ENCODE data around the gene GALNT7.

Gene GALNT7

DNA sequence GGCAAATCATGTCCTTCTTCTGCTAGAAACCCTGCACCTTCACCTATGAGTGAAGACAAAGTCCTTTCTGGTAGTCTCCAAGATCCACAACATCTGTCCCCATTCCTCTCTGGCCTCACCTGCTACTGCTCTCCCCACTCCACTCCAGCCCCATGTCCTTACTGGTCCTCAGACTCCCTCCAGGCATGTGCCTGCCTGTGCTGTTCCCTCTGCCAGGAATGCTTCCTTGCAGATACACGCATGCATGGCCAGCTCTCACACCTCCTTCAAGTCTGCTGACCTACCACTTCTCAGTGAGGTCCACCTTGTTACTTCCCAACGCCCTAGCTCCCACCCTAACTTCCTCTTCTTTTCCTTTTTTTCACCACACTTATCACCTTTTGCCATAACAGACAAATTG lies 147.4 kb downstream of the GALNT7 start:
- DNase-seq (ENCODE audit: low spot score) = no peak

GRCh38 chr4:173317004-173317403 lies 148.4 kb downstream of the GALNT7 start:
- no peak for DNase-seq (ENCODE audit: low spot score)
- TF ChIP-seq, protein P1, sequence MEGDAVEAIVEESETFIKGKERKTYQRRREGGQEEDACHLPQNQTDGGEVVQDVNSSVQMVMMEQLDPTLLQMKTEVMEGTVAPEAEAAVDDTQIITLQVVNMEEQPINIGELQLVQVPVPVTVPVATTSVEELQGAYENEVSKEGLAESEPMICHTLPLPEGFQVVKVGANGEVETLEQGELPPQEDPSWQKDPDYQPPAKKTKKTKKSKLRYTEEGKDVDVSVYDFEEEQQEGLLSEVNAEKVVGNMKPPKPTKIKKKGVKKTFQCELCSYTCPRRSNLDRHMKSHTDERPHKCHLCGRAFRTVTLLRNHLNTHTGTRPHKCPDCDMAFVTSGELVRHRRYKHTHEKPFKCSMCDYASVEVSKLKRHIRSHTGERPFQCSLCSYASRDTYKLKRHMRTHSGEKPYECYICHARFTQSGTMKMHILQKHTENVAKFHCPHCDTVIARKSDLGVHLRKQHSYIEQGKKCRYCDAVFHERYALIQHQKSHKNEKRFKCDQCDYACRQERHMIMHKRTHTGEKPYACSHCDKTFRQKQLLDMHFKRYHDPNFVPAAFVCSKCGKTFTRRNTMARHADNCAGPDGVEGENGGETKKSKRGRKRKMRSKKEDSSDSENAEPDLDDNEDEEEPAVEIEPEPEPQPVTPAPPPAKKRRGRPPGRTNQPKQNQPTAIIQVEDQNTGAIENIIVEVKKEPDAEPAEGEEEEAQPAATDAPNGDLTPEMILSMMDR (IDR thresholded peaks at IDR 0.05; ENCODE audit: extremely low read depth, missing control alignments) = no peak

More for the DNA sequence above, 147.4 kb downstream of the GALNT7 start:
- TF ChIP-seq, protein P1 (IDR thresholded peaks at IDR 0.05; ENCODE audit: extremely low read depth, missing control alignments) = no peak

DNA sequence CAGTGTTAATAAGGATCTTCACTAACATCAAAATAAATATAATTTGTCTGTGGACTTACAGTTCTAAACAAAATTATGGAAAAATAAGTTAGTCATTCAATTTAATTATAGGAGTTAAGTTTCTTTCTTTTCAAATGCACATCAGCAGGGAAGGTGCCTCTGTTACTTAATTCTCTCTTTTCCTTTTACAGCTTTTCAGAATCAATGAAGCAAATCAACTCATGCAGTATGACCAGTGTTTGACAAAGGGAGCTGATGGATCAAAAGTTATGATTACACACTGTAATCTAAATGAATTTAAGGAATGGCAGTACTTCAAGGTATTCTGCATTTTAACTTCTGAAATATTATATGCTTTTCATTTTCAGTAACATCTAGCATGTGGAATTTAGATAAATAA lies 149.6 kb downstream of the GALNT7 start:
- TF ChIP-seq, protein P1 (IDR thresholded peaks at IDR 0.05; ENCODE audit: extremely low read depth, missing control alignments) = no peak
- no peak for DNase-seq (ENCODE audit: low spot score)

DNA sequence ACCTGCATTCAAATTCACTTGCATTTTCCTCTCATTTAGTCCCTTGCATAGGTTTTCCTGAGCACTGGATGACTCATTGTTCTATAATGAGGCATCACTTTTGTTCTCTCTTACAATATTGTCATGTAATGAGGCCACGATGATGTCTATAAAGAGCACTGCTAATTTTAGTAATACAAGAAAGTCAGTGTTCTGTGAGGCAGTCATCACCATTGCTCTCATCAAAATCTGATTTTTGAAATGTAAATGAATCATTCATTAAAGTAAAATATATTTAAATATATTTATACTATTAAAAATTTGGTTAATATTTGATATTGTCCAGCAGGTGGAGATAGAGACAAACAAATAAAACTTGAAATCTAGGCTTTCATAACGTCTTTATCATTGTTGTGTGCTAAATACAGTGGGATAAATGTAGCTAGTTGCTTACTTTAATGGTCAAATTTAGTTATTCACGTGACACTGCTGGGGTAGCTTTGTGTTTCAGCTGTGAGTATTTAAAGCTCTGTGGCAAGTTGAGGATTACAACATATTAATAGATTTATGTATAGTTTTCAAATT lies 150.1 kb downstream of the GALNT7 start:
- TF ChIP-seq, protein P1 (IDR thresholded peaks at IDR 0.05; ENCODE audit: extremely low read depth, missing control alignments) = no peak
- no peak for DNase-seq (ENCODE audit: low spot score)

DNA sequence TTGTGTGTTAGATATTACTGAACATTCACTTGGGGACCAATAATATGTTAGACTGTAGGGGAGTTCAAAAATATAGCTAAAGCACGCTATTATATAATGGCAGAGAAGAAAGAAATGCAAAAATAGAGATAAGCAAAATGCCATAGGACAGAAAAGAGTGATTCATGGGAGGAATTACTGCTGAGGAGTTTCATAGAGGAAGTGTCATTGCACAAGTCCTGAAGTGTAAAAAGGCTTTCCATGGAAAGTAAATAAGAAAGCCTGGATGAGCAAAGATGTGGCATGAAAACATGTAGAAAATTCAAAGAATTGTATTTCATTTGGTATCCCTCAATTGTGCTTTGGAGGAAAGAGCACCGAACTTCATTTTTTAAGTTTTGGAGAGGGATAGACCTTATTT lies 151.1 kb downstream of the GALNT7 start:
- DNase-seq (ENCODE audit: low spot score) = no peak
- TF ChIP-seq, protein P1 (IDR thresholded peaks at IDR 0.05; ENCODE audit: extremely low read depth, missing control alignments) = no peak

DNA sequence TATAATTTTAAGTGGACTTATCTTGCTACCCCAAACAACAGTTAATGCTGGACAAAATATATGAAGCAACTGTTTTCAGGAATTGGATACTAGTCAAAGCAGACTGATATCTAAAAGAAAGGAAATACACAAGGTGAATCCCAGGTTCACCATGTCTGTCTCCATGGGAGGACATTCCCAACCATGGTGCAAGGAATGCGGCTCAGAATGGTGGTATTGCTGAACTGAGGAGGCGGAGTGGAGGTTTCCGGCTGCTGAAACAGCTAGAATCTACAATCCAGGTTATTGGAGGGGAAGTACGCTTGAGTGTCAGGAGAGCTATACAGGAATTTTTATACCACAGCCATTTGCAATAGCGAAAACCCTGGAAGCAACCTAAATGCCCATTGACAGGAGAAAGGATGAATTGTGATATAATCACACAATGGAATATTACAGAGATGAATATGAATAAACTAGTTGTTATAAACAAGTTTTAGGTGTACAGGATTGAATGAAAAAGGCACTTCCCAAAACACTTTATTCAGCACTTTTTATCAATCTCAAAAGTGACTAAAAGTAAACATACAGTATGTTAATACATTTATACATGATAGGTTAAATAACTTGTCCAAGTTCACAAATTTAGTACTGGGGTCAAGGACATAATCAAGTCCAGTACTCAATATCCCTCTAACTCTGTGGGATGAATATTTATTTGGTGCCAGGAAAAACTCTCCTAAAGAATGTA lies 156.6 kb downstream of the GALNT7 start:
- DNase-seq (ENCODE audit: low spot score) = no peak
- TF ChIP-seq, protein P1 (IDR thresholded peaks at IDR 0.05; ENCODE audit: extremely low read depth, missing control alignments) = no peak

- no peak for DNase-seq (ENCODE audit: low spot score)
- TF ChIP-seq, protein P1 (IDR thresholded peaks at IDR 0.05; ENCODE audit: extremely low read depth, missing control alignments) = no peak
Observed at GRCh38 chr4:173328236-173328901, 159.8 kb downstream of the GALNT7 start.
